Measurements from ENCODE around the gene TRPV3.

The TRPV3 gene

DNA sequence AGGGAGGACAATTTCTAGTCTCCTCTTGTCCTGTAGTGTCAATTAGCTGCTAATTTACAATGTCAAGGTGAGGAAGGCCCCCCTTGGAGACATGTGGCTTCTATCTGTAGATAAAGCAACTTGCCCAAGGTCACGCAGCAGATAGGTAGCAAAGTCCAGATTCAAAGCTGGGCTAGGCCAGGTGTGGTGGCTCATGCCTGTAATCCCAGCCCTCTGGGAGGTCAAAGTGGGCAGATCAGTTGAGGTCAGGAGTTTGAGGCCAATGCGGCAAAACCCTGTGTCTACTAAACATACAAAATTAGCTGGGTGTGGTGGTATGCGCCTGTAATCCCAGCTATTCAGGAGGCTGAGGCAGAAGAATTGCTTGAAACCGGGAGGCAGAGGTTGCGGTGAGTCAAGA lies 11.1 kb downstream of the TRPV3 start:
- no peak for DNase-seq

GRCh38 chr17:3545151-3545550 lies 12.5 kb downstream of the TRPV3 start:
- DNase-seq = no peak

DNA sequence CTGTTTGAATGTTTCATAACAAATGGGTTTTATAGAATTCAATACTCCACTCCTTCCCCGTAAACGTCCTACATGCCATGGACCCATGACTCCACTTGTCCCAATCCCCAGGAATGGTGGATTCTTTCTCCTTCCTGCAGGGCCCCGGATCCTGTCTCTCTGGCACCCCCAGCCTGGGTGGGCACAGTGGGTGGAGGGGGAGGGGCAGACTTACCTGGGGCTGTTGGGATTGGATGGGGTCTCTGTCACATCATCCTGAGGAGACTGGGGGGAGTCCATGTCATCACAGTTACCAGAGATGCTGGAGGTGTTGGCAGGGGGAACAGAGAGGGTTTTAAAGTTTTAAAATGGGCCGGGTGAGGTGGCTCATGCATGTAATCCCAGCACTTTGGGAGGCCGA lies 13.2 kb downstream of the TRPV3 start:
- no peak for DNase-seq

- DNase-seq = no peak
Measured at GRCh38 chr17:3543453-3543852, 14.2 kb downstream of the TRPV3 start.

GRCh38 chr17:3542410-3543088 lies 15.1 kb downstream of the TRPV3 start:
- no peak for DNase-seq

DNA sequence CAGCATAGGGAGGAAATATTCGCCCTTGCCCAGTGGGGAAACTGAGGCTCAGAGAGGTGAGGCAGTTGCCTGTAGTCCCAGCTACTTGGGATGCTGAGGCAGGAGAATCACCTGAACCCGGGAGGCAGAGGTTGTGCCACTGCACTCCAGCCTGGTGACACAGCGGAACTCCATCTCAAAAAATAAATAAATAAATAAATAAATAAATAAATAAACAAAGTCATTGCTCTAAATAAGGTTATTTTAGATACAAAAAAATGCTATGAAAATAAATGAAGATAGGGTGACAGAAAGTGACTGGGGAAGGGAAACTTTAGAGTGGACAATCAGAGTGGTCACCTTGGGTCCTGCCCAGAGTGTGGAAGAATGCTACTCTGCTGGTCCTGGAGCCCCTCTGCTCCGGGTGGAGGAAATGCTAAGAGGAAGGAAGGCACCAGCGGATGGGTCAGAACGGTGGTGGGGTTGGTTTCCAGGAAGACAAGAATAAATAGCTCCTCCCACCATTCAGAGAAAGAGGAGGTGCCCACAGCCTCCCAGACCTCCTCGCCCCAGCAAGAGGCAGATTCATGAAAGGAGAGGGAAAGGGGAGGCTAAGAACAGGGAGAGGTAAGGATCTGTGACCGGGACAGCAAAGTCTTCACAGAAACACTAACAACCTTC lies 17.6 kb downstream of the TRPV3 start:
- no peak for DNase-seq

- no peak for DNase-seq
Measured at GRCh38 chr17:3536716-3537115, 20.9 kb downstream of the TRPV3 start.

DNA sequence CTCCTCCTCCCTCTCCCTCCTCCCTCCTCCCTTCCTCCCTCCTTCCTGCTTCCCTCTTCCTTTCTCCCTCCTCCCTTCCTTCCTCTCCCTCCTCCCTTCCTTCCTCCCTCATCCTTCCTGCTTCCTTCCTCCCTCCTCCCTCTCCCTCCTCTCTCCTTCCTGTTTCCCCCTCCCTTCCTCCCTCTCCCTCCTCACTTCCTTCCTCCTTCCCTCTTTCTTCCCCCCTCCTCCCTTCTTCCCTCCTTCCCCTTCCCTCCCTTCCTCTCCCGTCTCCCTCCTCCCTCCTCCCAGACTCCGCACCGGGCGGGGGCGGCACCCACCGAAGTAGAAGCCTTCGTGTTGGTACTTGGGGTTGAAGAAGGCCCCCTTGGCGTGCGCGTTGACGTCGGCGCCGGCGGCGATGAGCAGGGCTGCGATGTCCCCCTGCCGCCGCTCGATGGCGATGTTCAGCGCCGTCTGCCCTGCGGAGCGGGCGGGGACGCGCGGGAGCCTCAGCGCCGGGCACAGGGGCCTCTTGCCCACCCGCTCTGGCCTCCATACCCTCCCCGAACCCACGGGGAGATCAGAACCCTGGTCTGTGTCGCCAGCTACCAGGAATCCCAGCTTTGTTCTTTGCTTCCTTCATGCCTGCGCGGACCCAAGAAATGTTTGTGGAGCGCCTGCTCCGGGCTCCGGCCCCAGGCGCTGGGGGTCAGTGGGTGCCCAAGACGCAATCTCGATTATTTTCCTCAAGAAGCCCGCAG lies 22.2 kb downstream of the TRPV3 start:
- peak; percentile 78 for DNase-seq

DNA sequence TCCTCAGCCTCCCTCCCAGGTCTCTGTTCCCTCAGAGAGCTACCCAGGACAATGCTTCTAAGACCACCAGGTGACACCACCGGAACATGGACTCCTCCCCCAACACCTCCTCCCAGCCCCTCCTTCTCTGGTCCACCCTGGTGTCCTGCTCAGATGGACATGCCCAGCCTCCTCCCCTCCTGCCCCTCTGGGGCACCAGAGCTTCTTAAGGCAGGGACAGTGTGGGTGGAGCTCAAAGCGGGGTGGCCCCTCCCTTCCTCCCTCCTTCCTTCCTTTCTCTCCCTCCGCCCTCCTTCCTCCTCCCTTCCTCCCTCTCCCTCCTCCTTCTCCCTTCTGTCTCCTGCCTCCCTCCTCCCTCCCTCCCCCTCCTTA lies 22.7 kb downstream of the TRPV3 start:
- DNase-seq = no peak

DNA sequence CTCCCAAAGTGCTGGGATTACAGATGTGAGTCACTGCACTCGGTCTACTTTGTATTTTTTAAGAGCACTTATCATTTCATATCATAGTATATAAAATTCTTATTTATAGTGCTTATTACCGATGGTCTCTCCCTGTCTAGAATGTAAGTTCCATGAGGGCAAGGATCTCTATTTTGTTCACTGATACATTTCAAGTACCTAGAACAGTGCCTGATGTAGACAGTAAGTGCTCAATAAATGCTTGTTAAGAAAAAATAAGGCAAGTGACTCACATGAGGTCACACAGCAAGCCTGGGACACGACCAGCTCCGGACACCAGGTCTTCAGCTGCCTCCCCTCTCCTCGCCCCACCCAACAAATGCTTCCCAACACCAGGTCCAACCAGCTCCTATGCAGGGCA lies 23.9 kb downstream of the TRPV3 start:
- DNase-seq = no peak

GRCh38 chr17:3532859-3533142 lies 24.8 kb downstream of the TRPV3 start:
- DNase-seq = no peak

- DNase-seq = no peak
Measured at GRCh38 chr17:3532106-3532858, 25.3 kb downstream of the TRPV3 start.

DNA sequence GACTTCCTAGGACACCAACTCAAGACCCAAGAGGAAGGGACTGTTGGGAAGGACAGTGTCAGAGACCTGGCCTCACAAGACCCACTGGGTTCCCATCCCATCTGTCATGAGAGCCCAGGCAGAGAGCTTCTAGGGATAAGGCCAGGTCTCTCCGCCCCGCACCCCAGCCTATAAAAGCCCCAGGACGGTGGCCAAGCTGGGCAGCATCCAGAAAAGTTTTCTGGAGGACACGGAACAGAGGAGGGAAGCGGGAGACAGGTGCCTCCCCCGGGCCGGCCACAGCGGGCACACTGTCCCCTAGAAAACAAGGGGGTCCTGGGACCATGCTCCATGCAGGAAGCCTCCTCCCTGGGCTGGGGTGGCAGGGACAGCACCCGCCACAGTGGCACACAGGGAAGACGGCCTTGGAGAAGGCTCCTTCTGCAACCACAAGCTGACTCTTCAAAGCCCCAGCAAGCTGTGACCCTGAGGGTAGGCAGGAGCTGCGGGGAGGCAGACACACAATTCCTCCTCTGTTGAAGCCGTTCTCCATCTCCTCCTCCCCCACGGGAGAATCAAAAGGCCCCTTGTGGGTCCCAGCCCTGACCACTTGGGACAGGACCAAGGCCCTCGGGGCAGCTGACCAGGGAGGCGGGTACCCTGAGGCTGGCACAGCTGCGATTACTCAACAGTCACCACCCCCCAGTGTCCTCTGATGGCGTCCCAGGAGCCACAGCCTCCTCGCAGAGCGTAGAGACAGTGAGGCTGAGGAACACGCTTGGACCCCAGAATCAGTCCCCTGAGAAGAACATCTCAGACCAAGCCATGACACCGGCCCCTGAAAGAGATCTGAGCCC lies 26.1 kb downstream of the TRPV3 start:
- no peak for DNase-seq

- no peak for DNase-seq
Measured at GRCh38 chr17:3529817-3530741, 27.5 kb downstream of the TRPV3 start.

- no peak for DNase-seq
Measured at GRCh38 chr17:3528880-3529511, 28.6 kb downstream of the TRPV3 start.

DNA sequence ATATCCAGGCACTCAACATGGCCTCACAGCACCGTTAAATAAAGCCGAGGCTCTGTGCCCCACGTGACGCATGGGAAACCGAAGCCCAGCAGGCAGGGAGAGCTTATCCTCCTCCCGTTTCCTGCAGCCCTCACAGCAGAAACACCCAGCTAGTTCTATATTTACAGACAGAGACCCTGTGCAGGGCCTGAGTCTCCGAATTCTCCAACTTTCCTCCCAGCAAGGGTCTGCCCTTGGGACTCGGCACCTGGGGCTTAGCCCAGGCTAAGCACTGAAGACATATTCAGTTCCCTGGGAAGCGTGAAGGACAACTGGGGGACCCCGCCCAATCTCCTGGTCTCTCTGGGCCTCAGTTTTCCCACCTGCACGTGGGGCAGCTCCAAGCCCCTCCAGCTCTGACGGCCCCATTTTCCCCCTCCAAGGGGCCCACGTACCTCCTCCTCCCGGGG lies 29.2 kb downstream of the TRPV3 start:
- no peak for DNase-seq

DNA sequence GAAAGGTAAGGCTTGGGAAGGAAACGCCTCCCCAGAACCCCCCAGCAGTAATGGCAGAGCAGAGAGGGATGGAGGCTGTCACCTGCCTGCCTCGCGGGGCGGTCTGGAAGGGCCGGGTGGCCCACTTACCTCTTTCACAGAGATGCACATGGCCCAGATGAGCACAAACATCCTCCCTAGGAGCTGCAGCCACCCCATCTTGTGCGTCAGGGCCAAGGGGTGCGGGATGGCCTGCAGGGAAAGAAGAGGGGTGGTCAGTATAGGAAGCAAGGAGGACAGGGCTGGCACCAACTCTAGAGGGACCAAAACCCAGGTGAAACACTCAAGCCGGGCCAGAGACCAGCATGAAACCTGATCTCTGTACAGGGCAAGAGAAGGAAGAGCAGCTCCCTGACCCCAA lies 29.7 kb downstream of the TRPV3 start:
- no peak for DNase-seq

- no peak for DNase-seq
Measured at GRCh38 chr17:3527468-3527867, 30.1 kb downstream of the TRPV3 start.

DNA sequence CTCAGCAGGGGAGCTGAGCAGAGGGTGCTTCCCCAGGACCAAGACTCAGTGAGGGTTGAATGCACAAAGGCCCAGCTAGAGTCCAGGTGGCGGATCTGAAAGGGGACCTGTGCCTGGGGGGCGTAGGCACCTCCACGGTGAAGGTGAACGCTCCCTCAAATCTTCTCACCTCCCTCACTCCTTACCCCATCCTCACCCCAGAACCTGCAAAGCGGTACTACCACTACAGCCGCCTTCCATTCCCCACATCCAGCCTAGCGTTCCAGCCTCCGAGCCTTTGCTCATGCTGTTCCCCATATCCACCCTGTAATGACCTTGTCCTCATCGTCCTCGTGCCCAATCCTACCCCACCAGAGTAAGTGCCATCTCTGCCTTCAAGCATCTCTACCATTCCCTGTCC lies 30.6 kb downstream of the TRPV3 start:
- no peak for DNase-seq

DNA sequence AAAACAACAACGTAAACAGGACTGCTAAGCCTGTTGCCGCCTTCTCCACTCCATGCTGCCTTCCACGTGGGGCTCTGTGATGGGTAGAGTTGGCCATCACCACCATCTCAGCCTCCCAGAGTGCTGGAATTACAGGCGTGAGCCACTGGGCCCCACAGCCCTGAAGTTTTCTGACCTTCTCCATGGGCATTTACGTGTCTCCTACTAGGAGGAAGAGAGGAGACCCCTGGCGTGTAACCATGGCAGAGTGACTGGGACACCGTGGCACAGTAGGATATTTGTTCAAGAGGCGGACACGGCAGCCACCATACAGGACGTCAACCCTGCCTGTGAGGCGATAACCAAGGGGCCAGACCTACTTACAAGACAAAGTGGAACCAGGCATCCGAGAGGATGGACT lies 31.1 kb downstream of the TRPV3 start:
- no peak for DNase-seq

DNA sequence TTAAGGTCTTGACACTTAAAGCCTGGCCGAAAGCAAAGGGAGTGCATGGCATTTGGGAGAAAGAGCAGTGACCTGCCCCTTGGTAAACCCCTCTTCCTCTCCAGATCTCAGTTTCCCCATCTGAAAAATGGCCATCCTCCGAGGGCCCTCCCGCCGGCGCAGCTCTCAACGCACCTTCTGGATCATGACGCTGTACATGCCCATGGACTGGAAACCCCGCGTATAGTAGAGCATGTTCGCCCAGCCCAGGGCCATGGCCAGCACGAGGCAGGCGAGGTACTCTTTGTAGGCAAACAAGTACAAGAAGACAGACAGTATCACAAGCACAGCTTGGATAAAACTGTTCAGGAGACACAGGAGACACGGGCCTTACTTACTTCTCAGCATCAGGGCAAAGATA lies 33.6 kb downstream of the TRPV3 start:
- DNase-seq = no peak

Data from DMS79 treated with DMSO at 0.1 percent for 48 hours (cell line).